Measurements from ENCODE around the gene ARHGEF10L. TPM values are rescaled to one million over a fixed set of nuclear protein-coding genes. Genes with fewer than 3 reads are reported as not detected.

ARHGEF10L gene
- total RNA-seq, 1 donor from 2014 or later = 24.0 TPM

- no peaks in the 10 kb centered on the region for H3K27me3 Mint-ChIP-seq (ENCODE audit: unreplicated experiment)
- TF ChIP-seq, protein P1, sequence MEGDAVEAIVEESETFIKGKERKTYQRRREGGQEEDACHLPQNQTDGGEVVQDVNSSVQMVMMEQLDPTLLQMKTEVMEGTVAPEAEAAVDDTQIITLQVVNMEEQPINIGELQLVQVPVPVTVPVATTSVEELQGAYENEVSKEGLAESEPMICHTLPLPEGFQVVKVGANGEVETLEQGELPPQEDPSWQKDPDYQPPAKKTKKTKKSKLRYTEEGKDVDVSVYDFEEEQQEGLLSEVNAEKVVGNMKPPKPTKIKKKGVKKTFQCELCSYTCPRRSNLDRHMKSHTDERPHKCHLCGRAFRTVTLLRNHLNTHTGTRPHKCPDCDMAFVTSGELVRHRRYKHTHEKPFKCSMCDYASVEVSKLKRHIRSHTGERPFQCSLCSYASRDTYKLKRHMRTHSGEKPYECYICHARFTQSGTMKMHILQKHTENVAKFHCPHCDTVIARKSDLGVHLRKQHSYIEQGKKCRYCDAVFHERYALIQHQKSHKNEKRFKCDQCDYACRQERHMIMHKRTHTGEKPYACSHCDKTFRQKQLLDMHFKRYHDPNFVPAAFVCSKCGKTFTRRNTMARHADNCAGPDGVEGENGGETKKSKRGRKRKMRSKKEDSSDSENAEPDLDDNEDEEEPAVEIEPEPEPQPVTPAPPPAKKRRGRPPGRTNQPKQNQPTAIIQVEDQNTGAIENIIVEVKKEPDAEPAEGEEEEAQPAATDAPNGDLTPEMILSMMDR (IDR thresholded peaks at IDR 0.05) = no peak
- H3K4me3 Mint-ChIP-seq (ENCODE audit: unreplicated experiment) = no peak overlapping the region
- DNase-seq (ENCODE audit: extremely low spot score, unreplicated experiment) = no peak
- H3K9me3 Mint-ChIP-seq (ENCODE audit: unreplicated experiment) = no peaks in the 10 kb centered on the region
- H3K4me1 Mint-ChIP-seq (ENCODE audit: unreplicated experiment) = peaks cover 17% of the 10 kb centered on the region
- peaks cover 1% of the 10 kb centered on the region for H3K36me3 Mint-ChIP-seq (ENCODE audit: unreplicated experiment)
- H3K27ac Mint-ChIP-seq (ENCODE audit: unreplicated experiment) = no peak overlapping the region
Measured at GRCh38 chr1:17595602-17595925, 56.1 kb downstream of the ARHGEF10L start.

DNA sequence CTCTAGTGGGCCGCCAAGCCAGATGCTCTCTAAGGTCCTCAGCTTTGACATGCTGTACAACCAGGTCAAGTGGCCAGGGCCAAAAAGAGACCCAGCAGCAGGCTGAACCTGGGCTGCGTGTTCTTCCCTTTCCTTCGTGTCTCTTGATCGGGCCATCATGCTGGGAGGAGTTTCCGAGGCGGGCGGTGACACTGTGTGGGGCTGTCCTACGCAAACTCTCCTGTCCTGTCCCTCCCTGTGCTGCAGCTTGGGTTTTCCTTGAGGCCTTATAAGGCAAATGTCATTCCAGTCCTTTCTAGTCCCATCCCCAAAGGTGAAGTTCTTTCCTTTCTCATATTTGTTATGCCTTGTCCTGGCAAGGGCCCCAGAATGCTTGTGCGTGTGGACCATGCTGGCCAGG lies 56.7 kb downstream of the ARHGEF10L start:
- TF ChIP-seq, protein P1 (IDR thresholded peaks at IDR 0.05) = no peak
- DNase-seq (ENCODE audit: extremely low spot score, unreplicated experiment) = no peak
- H3K4me3 Mint-ChIP-seq (ENCODE audit: unreplicated experiment) = no peak overlapping the region
- peaks cover 17% of the 10 kb centered on the region for H3K4me1 Mint-ChIP-seq (ENCODE audit: unreplicated experiment)
- peaks cover 1% of the 10 kb centered on the region for H3K36me3 Mint-ChIP-seq (ENCODE audit: unreplicated experiment)
- no peaks in the 10 kb centered on the region for H3K9me3 Mint-ChIP-seq (ENCODE audit: unreplicated experiment)
- no peak overlapping the region for H3K27ac Mint-ChIP-seq (ENCODE audit: unreplicated experiment)
- H3K27me3 Mint-ChIP-seq (ENCODE audit: unreplicated experiment) = no peaks in the 10 kb centered on the region

- Mint-ChIP-seq H3K4me3 (ENCODE audit: unreplicated experiment) (no peak overlapping the region), H3K27me3 (ENCODE audit: unreplicated experiment) (no peaks in the 10 kb centered on the region), H3K4me1 (ENCODE audit: unreplicated experiment) (peaks cover 13% of the 10 kb centered on the region), H3K27ac (ENCODE audit: unreplicated experiment) (no peak overlapping the region), H3K9me3 (ENCODE audit: unreplicated experiment) (no peaks in the 10 kb centered on the region), H3K36me3 (ENCODE audit: unreplicated experiment) (peaks cover 1% of the 10 kb centered on the region)
- no peak for DNase-seq (ENCODE audit: extremely low spot score, unreplicated experiment)
- TF ChIP-seq, protein P1 (IDR thresholded peaks at IDR 0.05) = no peak
Measured at GRCh38 chr1:17596651-17597509, 57.4 kb downstream of the ARHGEF10L start.

- DNase-seq (ENCODE audit: extremely low spot score, unreplicated experiment) = no peak
- Mint-ChIP-seq H3K27me3 (ENCODE audit: unreplicated experiment) (no peaks in the 10 kb centered on the region), H3K27ac (ENCODE audit: unreplicated experiment) (no peak overlapping the region), H3K4me1 (ENCODE audit: unreplicated experiment) (peaks cover 12% of the 10 kb centered on the region), H3K4me3 (ENCODE audit: unreplicated experiment) (no peak overlapping the region), H3K9me3 (ENCODE audit: unreplicated experiment) (no peaks in the 10 kb centered on the region), H3K36me3 (ENCODE audit: unreplicated experiment) (peaks cover 1% of the 10 kb centered on the region)
- TF ChIP-seq, protein P1 (IDR thresholded peaks at IDR 0.05) = no peak
Measured at GRCh38 chr1:17597651-17598050, 58.2 kb downstream of the ARHGEF10L start.

DNA sequence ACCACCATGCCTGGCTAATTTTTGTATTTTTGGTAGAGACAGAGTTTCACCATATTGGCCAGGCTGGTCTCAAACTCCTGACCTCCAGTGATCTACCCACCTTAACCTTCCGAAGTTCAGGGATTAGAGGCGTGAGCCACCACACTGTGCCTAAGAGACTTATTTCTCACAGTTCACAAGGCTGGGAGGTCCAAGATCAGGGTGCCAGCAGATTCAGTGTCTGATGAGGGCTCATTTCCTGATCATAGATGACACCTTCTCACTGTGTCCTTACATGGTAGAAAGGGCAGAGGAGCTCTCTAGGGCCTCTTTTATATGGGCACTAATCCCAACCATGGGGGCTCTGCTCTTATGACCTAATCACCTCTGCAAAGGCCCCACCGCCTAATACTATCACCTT lies 58.8 kb downstream of the ARHGEF10L start:
- no peaks in the 10 kb centered on the region for H3K27me3 Mint-ChIP-seq (ENCODE audit: unreplicated experiment)
- H3K9me3 Mint-ChIP-seq (ENCODE audit: unreplicated experiment) = no peaks in the 10 kb centered on the region
- no peak for DNase-seq (ENCODE audit: extremely low spot score, unreplicated experiment)
- peaks cover 1% of the 10 kb centered on the region for H3K36me3 Mint-ChIP-seq (ENCODE audit: unreplicated experiment)
- TF ChIP-seq, protein P1 (IDR thresholded peaks at IDR 0.05) = no peak
- no peak overlapping the region for H3K4me3 Mint-ChIP-seq (ENCODE audit: unreplicated experiment)
- H3K4me1 Mint-ChIP-seq (ENCODE audit: unreplicated experiment) = peaks cover 12% of the 10 kb centered on the region
- H3K27ac Mint-ChIP-seq (ENCODE audit: unreplicated experiment) = no peak overlapping the region

Measured in osteocyte (in vitro differentiated cells).